Lung (tissue), 12 donors: ENCODE data around the gene ENAM. TPM values are rescaled to one million over a fixed set of nuclear protein-coding genes. Genes with fewer than 3 reads are reported as not detected.
"Not testable (repeated sequence)": the region's sequence is repeated elsewhere in the genome, so short reads cannot be mapped to it uniquely, and the experiment has no call there.

Source experiments
- ATAC-seq: fragments of 200-7000 bp; cut with Tn5 transposase; one replicate; pipeline ENCODE4 v1.9.1; 2020; ENCODE audit warnings: moderate number of reproducible peaks; ENCODE audit not compliant: insufficient read depth, low FRiP score
- DNase-seq, 3 donors: peaks; one replicate each; pipeline ENCODE4 v3.0.0-alpha.2; 2013 to 2017
- H3K27ac ChIP-seq, 2 donors: one replicate each; pipeline ENCODE4 v1.5.1; 2013; ENCODE audit warnings: mild to moderate bottlenecking in 2 of 2, moderate library complexity in 2 of 2, control low read depth in 1 of 2, inconsistent platforms in 1 of 2, low read depth in 1 of 2, low read length in 1 of 2
- H3K27me3 ChIP-seq, 3 donors: one replicate each; pipeline ENCODE4 v1.5.1; 2013; ENCODE audit warnings: low read length in 2 of 3; ENCODE audit not compliant: control insufficient read depth in 3 of 3, insufficient read depth in 3 of 3
- H3K36me3 ChIP-seq, 4 donors: one replicate each; pipeline ENCODE4 v1.5.1; 2013; ENCODE audit warnings: low read length in 4 of 4, mild to moderate bottlenecking in 1 of 4, moderate library complexity in 1 of 4; ENCODE audit not compliant: control insufficient read depth in 4 of 4, insufficient read depth in 4 of 4
- H3K4me1 ChIP-seq, 5 donors: one replicate each; pipeline ENCODE4 v1.5.1; 2013; ENCODE audit warnings: low read length in 5 of 5, mild to moderate bottlenecking in 2 of 5, moderate library complexity in 1 of 5; ENCODE audit not compliant: control insufficient read depth in 5 of 5, insufficient read depth in 5 of 5
- H3K4me3 ChIP-seq: one replicate; pipeline ENCODE4 v1.5.1; 2013; ENCODE audit warnings: mild to moderate bottlenecking, control low read depth, moderate library complexity
- H3K9ac ChIP-seq, 2 donors: one replicate each; pipeline ENCODE4 v1.5.1; 2013; ENCODE audit warnings: low read length in 2 of 2, control low read depth in 1 of 2; ENCODE audit not compliant: insufficient read depth in 1 of 2
- H3K9me3 ChIP-seq, 4 donors: one replicate each; pipeline ENCODE4 v1.5.1; 2013; ENCODE audit warnings: low read length in 3 of 4, mild to moderate bottlenecking in 1 of 4, moderate library complexity in 1 of 4; ENCODE audit not compliant: control insufficient read depth in 4 of 4, insufficient read depth in 3 of 4
- WGBS, 2 donors: extraction: QIAGEN DNeasy Blood & Tissue Kit; methylation state at CpG; one replicate each; pipeline ENCODE4 v1.1.7; 2013; 5-methylcytosine and 5-hydroxymethylcytosine counted together
- polyA plus RNA-seq, 2 donors: library from polyadenylated mRNA; stranded (reverse); fragments of 200-250 nt; gene quantifications; one replicate each; pipeline ENCODE4 v1.2.1, GENCODE V29; 2013
- total RNA-seq, 2 donors: library from RNA; depleted of rRNA in 1 of 2; stranded (reverse); fragments of >200 nt in 1 of 2; gene quantifications; one replicate each; pipeline ENCODE4 v1.2.1, GENCODE V29; 2014 to 2021
- TF ChIP-seq, protein P1 (sequence below): IDR thresholded peaks from 2 replicates; pipeline ENCODE4 v1.5.1; 2012; ENCODE audit warnings: mild to moderate bottlenecking; ENCODE audit errors: control extremely low read depth, extremely low read depth
- donor health status: control.
- donor health status: control.
- donor health status: Bipolar disorder and iron deficiency.
- donor health status: healthy.
- donor health status: DM: yes; HTN: yes; CAD: no.

ENAM gene
- total and polyA plus RNA-seq, 4 donors, result 0.06 to 0.28 (median 0.09) TPM

GRCh38 chr4:70637239-70637913 is 8.8 kb downstream of the ENAM start:
- Histone ChIP-seq H3K27me3 (no peaks in the 10 kb centered on the region), H3K9me3 (peaks cover 0 to 2% (median 0%) of the 10 kb centered on the region in 4 donors), H3K4me3 (no peak overlapping the region), H3K9ac (no peak overlapping the region), H3K4me1 (peaks cover 0 to 8% (median 0%) of the 10 kb centered on the region in 5 donors), H3K36me3 (peaks cover 0 to 3% (median 0%) of the 10 kb centered on the region in 4 donors), H3K27ac (peak overlapping the region in 1 of 2 donors; percentile 75)
- WGBS, 2 donors, result 46 to 56% methylated on average over 8 of the region's 8 CpGs
- TF ChIP-seq, protein P1, sequence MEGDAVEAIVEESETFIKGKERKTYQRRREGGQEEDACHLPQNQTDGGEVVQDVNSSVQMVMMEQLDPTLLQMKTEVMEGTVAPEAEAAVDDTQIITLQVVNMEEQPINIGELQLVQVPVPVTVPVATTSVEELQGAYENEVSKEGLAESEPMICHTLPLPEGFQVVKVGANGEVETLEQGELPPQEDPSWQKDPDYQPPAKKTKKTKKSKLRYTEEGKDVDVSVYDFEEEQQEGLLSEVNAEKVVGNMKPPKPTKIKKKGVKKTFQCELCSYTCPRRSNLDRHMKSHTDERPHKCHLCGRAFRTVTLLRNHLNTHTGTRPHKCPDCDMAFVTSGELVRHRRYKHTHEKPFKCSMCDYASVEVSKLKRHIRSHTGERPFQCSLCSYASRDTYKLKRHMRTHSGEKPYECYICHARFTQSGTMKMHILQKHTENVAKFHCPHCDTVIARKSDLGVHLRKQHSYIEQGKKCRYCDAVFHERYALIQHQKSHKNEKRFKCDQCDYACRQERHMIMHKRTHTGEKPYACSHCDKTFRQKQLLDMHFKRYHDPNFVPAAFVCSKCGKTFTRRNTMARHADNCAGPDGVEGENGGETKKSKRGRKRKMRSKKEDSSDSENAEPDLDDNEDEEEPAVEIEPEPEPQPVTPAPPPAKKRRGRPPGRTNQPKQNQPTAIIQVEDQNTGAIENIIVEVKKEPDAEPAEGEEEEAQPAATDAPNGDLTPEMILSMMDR, result no peak
- DNase-seq (peak in 2 of 3 donors; percentile 33 to 61), ATAC-seq (no peak)

GRCh38 chr4:70640192-70640591 is 11.6 kb downstream of the ENAM start:
- DNase-seq (no peak), ATAC-seq (no peak)
- Histone ChIP-seq H3K27me3 (no peaks in the 10 kb centered on the region), H3K4me3 (no peak overlapping the region), H3K9ac (no peak overlapping the region), H3K27ac (no peak overlapping the region), H3K36me3 (peaks cover 0 to 3% (median 0%) of the 10 kb centered on the region in 4 donors), H3K9me3 (no peaks in the 10 kb centered on the region), H3K4me1 (peaks cover 0 to 8% (median 0%) of the 10 kb centered on the region in 5 donors)
- WGBS, 2 donors, result 84 to 95% methylated on average over 2 of the region's 2 CpGs
- TF ChIP-seq, protein P1, result no peak

DNA sequence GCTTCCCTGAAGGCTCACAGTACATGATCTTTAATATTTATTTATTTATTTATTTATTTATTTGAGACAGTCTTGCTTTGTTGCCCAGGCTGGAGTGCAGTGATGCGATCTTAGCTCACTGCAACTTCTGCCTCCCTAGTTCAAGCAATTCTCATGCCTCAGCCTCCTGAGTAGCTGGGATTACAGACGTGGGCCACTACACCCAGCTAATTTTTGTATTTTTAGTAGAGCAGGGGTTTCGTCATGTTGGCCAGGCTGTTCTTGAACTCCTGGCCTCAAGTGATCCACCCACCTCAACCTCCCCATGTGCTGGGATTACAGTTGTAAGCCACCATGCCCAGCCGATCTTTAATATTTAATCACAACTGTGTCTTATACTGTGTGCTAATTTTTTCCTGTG is 22.2 kb downstream of the ENAM start:
- not testable (repeated sequence) for H3K9me3 ChIP-seq, H3K27ac ChIP-seq, ATAC-seq, DNase-seq, H3K27me3 ChIP-seq, H3K36me3 ChIP-seq, H3K4me3 ChIP-seq, H3K4me1 ChIP-seq, H3K9ac ChIP-seq
- 86 to 90% methylated on average over 4 of the region's 4 CpGs for WGBS, 2 donors

DNA sequence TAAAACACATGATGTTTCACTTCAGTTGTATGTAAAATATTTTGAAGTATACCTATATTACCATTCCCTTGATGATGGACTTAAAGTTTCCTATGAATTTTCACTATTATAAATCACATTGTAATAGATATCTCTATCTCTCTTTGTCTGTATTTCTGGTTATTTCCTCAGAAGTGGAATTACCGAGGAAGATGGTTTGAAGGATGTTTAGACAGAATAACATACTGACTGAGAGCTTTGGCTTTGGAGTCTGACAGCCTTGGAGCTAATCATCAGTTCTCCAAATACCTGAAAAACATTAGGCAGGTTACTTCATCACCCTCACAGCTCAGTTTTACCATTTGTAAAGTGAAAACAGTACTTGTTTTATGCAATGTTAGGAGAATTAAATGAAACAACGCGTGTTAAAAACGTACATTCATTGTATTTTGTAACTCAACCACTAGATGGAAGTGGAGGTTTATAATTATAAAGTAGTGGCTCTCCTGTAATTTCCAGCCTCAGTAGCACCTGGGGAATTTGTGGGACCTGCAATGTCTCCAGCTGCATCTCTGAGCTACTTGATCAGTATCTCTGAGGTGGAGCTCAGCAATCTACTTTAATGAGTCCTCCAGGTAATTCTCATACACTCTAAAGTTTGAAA is 23.4 kb downstream of the ENAM start:
- peak in 2 of 3 donors; percentile 59 to 62 for DNase-seq

More for the DNA sequence above, 23.4 kb downstream of the ENAM start:
- TF ChIP-seq, protein P1, result no peak
- no peaks in the 10 kb centered on the region for H3K36me3 ChIP-seq
- H3K27me3 ChIP-seq, result no peaks in the 10 kb centered on the region
- no peak overlapping the region for H3K27ac ChIP-seq
- peaks cover 0 to 4% (median 0%) of the 10 kb centered on the region in 5 donors for H3K4me1 ChIP-seq
- 7 to 12% methylated on average over 4 of the region's 4 CpGs for WGBS, 2 donors
- peak overlapping the region in 1 of 2 donors; percentile 33 for H3K9ac ChIP-seq
- no peak overlapping the region for H3K4me3 ChIP-seq
- no peaks in the 10 kb centered on the region for H3K9me3 ChIP-seq
- no peak for ATAC-seq
